Cardiac muscle cell (in vitro differentiated cells and primary cell): ENCODE results near the gene GPR137. TPM values are rescaled to one million over a fixed set of nuclear protein-coding genes. Genes with fewer than 3 reads are reported as not detected.

ENCODE experiments used
- DNase-seq, 2 donors: peaks; one replicate each; pipeline versions ENCODE4 v3.0.0 to v3.0.0-alpha.2; 2010 to 2017; ENCODE audit warnings: low read depth in 1 of 2, low spot score in 1 of 2
- H3K27ac ChIP-seq: fragments of 200-600 bp; sonication (generic); 2 replicates; pipeline ENCODE4 v1.5.1; 2016
- H3K27me3 ChIP-seq: fragments of 200-600 bp; sonication (generic); 2 replicates; pipeline ENCODE4 v1.6.0; 2016; ENCODE audit warnings: control low read depth
- H3K36me3 ChIP-seq: fragments of 200-600 bp; sonication (generic); 2 replicates; pipeline ENCODE4 v1.5.1; 2016; ENCODE audit warnings: control low read depth
- H3K4me1 ChIP-seq: fragments of 200-600 bp; sonication (generic); 2 replicates; pipeline ENCODE4 v1.8.1; 2017; ENCODE audit warnings: low read depth, mild to moderate bottlenecking, mixed run types
- H3K4me3 ChIP-seq: fragments of 200-600 bp; sonication (generic); 2 replicates; pipeline ENCODE4 v1.5.1; 2016; ENCODE audit warnings: mild to moderate bottlenecking
- H3K9me3 ChIP-seq: fragments of 200-600 bp; sonication (generic); 2 replicates; pipeline ENCODE4 v1.5.1; 2017; ENCODE audit warnings: low read depth, mild to moderate bottlenecking, control low read depth
- CTCF ChIP-seq: IDR thresholded peaks from 2 replicates; pipeline ENCODE4 v1.5.1; 2012; ENCODE audit warnings: low read depth, mild to moderate bottlenecking, low read length
- polyA plus RNA-seq: library from polyadenylated mRNA; unstranded; fragments of >200 nt; fragmentation: Nextera tagmentation; extraction: Ambion mirVana; gene quantifications from 2 replicates; pipeline ENCODE4 v1.2.1, GENCODE V29; 2016
- total RNA-seq: library from RNA; depleted of rRNA; stranded (reverse); fragments of >200 nt; gene quantifications from 2 replicates; pipeline ENCODE4 v1.2.3, GENCODE V29; 2016

GPR137 gene
- total and polyA plus RNA-seq, 2 experiments from 2014 or later, result 37.7 to 82.6 TPM

GRCh38 chr11:64263947-64264317, 21.7 kb upstream of the GPR137 start:
- Histone ChIP-seq H3K9me3 (no peaks in the 10 kb centered on the region), H3K27ac (no peak overlapping the region), H3K4me3 (no peak overlapping the region), H3K36me3 (no peaks in the 10 kb centered on the region), H3K27me3 (no peaks in the 10 kb centered on the region), H3K4me1 (peaks cover 6% of the 10 kb centered on the region)
- no peak for DNase-seq
- TF ChIP-seq CTCF, result no peak

- no peak overlapping the region for H3K27ac ChIP-seq
- no peak overlapping the region for H3K4me3 ChIP-seq
- TF ChIP-seq CTCF, result no peak
- no peaks in the 10 kb centered on the region for H3K9me3 ChIP-seq
- DNase-seq, result no peak
- no peaks in the 10 kb centered on the region for H3K27me3 ChIP-seq
- no peaks in the 10 kb centered on the region for H3K36me3 ChIP-seq
- H3K4me1 ChIP-seq, result peaks cover 8% of the 10 kb centered on the region
Observed at GRCh38 chr11:64264371-64264852, 21.2 kb upstream of the GPR137 start.

- H3K36me3 ChIP-seq, result no peaks in the 10 kb centered on the region
- H3K4me1 ChIP-seq, result peaks cover 8% of the 10 kb centered on the region
- H3K4me3 ChIP-seq, result no peak overlapping the region
- no peak for TF ChIP-seq CTCF
- no peaks in the 10 kb centered on the region for H3K9me3 ChIP-seq
- DNase-seq, result no peak
- H3K27me3 ChIP-seq, result no peaks in the 10 kb centered on the region
- H3K27ac ChIP-seq, result no peak overlapping the region
Observed at GRCh38 chr11:64265176-64266160, 20.2 kb upstream of the GPR137 start.

- H3K36me3 ChIP-seq, result no peaks in the 10 kb centered on the region
- H3K27ac ChIP-seq, result no peak overlapping the region
- TF ChIP-seq CTCF, result no peak
- no peaks in the 10 kb centered on the region for H3K9me3 ChIP-seq
- H3K4me3 ChIP-seq, result no peak overlapping the region
- DNase-seq, result no peak
- H3K4me1 ChIP-seq, result peaks cover 8% of the 10 kb centered on the region
- no peaks in the 10 kb centered on the region for H3K27me3 ChIP-seq
Observed at GRCh38 chr11:64266339-64266738, 19.3 kb upstream of the GPR137 start.

GRCh38 chr11:64267207-64267945, 18.3 kb upstream of the GPR137 start:
- no peak overlapping the region for H3K27ac ChIP-seq
- no peak for TF ChIP-seq CTCF

More at GRCh38 chr11:64267207-64267945, 18.3 kb upstream of the GPR137 start:
- H3K36me3 ChIP-seq, result no peaks in the 10 kb centered on the region
- H3K27me3 ChIP-seq, result no peaks in the 10 kb centered on the region
- H3K9me3 ChIP-seq, result no peaks in the 10 kb centered on the region
- peaks cover 8% of the 10 kb centered on the region for H3K4me1 ChIP-seq
- peak in 1 of 2 donors; percentile 35 for DNase-seq
- H3K4me3 ChIP-seq, result no peak overlapping the region
